SU-DHL-6 (cell line): ENCODE data around the gene ZC3H7A.

Source experiments
- H2AFZ ChIP-seq: fragments of 200-600 bp; sonication (generic); 2 replicates; pipeline ENCODE4 v1.6.1; 2014; ENCODE audit warnings: low read depth, mild to moderate bottlenecking, moderate library complexity, mixed read lengths, antibody characterized with exemption, low read length; ENCODE audit not compliant: severe bottlenecking
- H3F3A ChIP-seq: fragments of 200-600 bp; shearing (Covaris generic); 2 replicates; pipeline ENCODE4 v1.6.0; 2016; ENCODE audit warnings: antibody characterized with exemption, mild to moderate bottlenecking; ENCODE audit not compliant: insufficient read depth
- H3K27ac ChIP-seq: fragments of 200-600 bp; sonication (generic); 2 replicates; pipeline ENCODE4 v1.5.1; 2016; ENCODE audit warnings: low read depth, mild to moderate bottlenecking, low read length, moderate library complexity, mixed read lengths
- H3K27me3 ChIP-seq: fragments of 200-600 bp; sonication (generic), shearing (Covaris generic); 2 replicates; pipeline ENCODE4 v1.6.0; 2014; ENCODE audit warnings: mild to moderate bottlenecking, low read length
- H3K36me3 ChIP-seq: fragments of 200-600 bp; sonication (generic); 2 replicates; pipeline ENCODE4 v1.6.1; 2014; ENCODE audit warnings: mild to moderate bottlenecking, low read length, mixed read lengths
- H3K4me2 ChIP-seq: fragments of 300-600, 200-600 bp; shearing (Covaris generic), sonication (generic); 2 replicates; pipeline ENCODE4 v1.6.0; 2014; ENCODE audit warnings: low read length, low read depth, mild to moderate bottlenecking; ENCODE audit not compliant: poor library complexity, severe bottlenecking
- H3K4me3 ChIP-seq: fragments of 200-600 bp; sonication (generic); 2 replicates; pipeline ENCODE4 v1.5.1; 2014; ENCODE audit warnings: antibody characterized with exemption, low read length, mild to moderate bottlenecking, mixed read lengths; ENCODE audit not compliant: insufficient read depth, poor library complexity, severe bottlenecking
- H3K79me2 ChIP-seq: fragments of 200-600 bp; sonication (generic); 2 replicates; pipeline ENCODE4 v1.6.1; 2014; ENCODE audit warnings: mild to moderate bottlenecking, low read length, moderate library complexity; ENCODE audit not compliant: insufficient read depth
- H3K9ac ChIP-seq: fragments of 200-600 bp; sonication (generic); 2 replicates; pipeline ENCODE4 v1.7.0; 2014; ENCODE audit warnings: mild to moderate bottlenecking, low read length
- H3K9me2 ChIP-seq: fragments of 200-600 bp; sonication (generic); replicated peaks from 2 replicates; pipeline ENCODE4 v1.6.1; 2014; ENCODE audit warnings: low read length; ENCODE audit not compliant: insufficient read depth
- H3K9me3 ChIP-seq: fragments of 200-600 bp; sonication (generic); 2 replicates; pipeline ENCODE4 v1.6.1; 2014; ENCODE audit warnings: low read length, mixed read lengths; ENCODE audit not compliant: insufficient read depth
- H4K20me1 ChIP-seq: fragments of 200-600 bp; sonication (generic); 2 replicates; pipeline ENCODE4 v1.6.1; 2014; ENCODE audit warnings: low read depth, mild to moderate bottlenecking, antibody characterized with exemption, low read length, moderate library complexity, mixed read lengths
- CTCF ChIP-seq: fragments of 200-600 bp; sonication (generic); IDR thresholded peaks from one replicate; pipeline ENCODE4 v1.5.1; 2017; ENCODE audit warnings: antibody characterized with exemption, mild to moderate bottlenecking, low read length, moderate library complexity; ENCODE audit not compliant: insufficient read depth, poor library complexity, severe bottlenecking
- EZH2phosphoT487 ChIP-seq: fragments of 200-600 bp; sonication (generic), shearing (Covaris generic); conservative IDR thresholded peaks from 2 replicates; pipeline ENCODE4 v1.6.1; 2018; ENCODE audit warnings: mild to moderate bottlenecking, antibody characterized with exemption, low read length, moderate library complexity, mixed read lengths

Gene ZC3H7A

GRCh38 chr16:11708421-11708820 is 88.6 kb downstream of the ZC3H7A start:
- H3F3A ChIP-seq, result 0 out of 2 replicates have a peak, but pooled peaks cover 3% of the 10 kb centered on the region
- H3K4me3 ChIP-seq, result no peak overlapping the region
- H3K9me3 ChIP-seq, result no peaks in the 10 kb centered on the region

GRCh38 chr16:11707679-11708197 is 89.3 kb downstream of the ZC3H7A start:
- Histone ChIP-seq H3K79me2 (peaks cover 13% of the 10 kb centered on the region), H3F3A (0 out of 2 replicates have a peak, but pooled peaks cover 3% of the 10 kb centered on the region), H2AFZ (no peak overlapping the region), H3K9me3 (no peaks in the 10 kb centered on the region), H3K9me2 (no peaks in the 10 kb centered on the region), H4K20me1 (no peaks in the 10 kb centered on the region), H3K4me3 (no peak overlapping the region), H3K27me3 (no peaks in the 10 kb centered on the region), H3K4me2 (no peak overlapping the region), H3K27ac (no peak overlapping the region), H3K36me3 (peaks cover 2% of the 10 kb centered on the region; the same call in 1 of the 2 replicates), H3K9ac (no peak overlapping the region)
- TF ChIP-seq EZH2phosphoT487, result no peak
- TF ChIP-seq CTCF, result no peak

More at GRCh38 chr16:11708421-11708820, 88.6 kb downstream of the ZC3H7A start:
- Histone ChIP-seq H4K20me1 (no peaks in the 10 kb centered on the region), H3K9me2 (no peaks in the 10 kb centered on the region), H2AFZ (no peak overlapping the region), H3K27ac (no peak overlapping the region), H3K27me3 (no peaks in the 10 kb centered on the region), H3K4me2 (no peak overlapping the region), H3K79me2 (peaks cover 11% of the 10 kb centered on the region), H3K36me3 (no peaks in the 10 kb centered on the region; the same call in 1 of the 2 replicates), H3K9ac (no peak overlapping the region)
- TF ChIP-seq EZH2phosphoT487, result no peak
- no peak for TF ChIP-seq CTCF

GRCh38 chr16:11706180-11706742 is 90.8 kb downstream of the ZC3H7A start:
- TF ChIP-seq EZH2phosphoT487 (no peak), CTCF (no peak)
- Histone ChIP-seq H3K4me3 (no peak overlapping the region), H4K20me1 (no peaks in the 10 kb centered on the region), H3F3A (0 out of 2 replicates have a peak, but pooled peaks cover 3% of the 10 kb centered on the region), H3K9me2 (no peaks in the 10 kb centered on the region), H3K36me3 (peaks cover 9% of the 10 kb centered on the region; the same call in 1 of the 2 replicates), H2AFZ (no peak overlapping the region), H3K79me2 (peaks cover 17% of the 10 kb centered on the region), H3K27me3 (no peaks in the 10 kb centered on the region), H3K9ac (no peak overlapping the region), H3K27ac (no peak overlapping the region), H3K9me3 (no peaks in the 10 kb centered on the region), H3K4me2 (no peak overlapping the region)
